Endothelial cell of umbilical vein (primary cell): Measurements from ENCODE around the gene SFMBT2. TPM values are rescaled to one million over a fixed set of nuclear protein-coding genes. Genes with fewer than 3 reads are reported as not detected.

ENCODE experiments used
- BruUV-seq: library from RNA; stranded (reverse); fragments of 400-500 nt; replicated peaks from 2 replicates; lab custom pipeline; 2021; lab: Mats Ljungman, UMichigan
- CTCF ChIA-PET: fragments of 300-600, 350-600 bp; sonication (Branson Sonifier 250); formaldehyde crosslinking; loops from one replicate; lab custom pipeline; 2021; ENCODE audit warnings: antibody characterized with exemption, inconsistent platforms; lab: Charles Lee
- POLR2A ChIA-PET: fragments of 300-600, 350-600 bp; sonication (Branson Sonifier 250); formaldehyde crosslinking; loops from one replicate; lab custom pipeline; 2021; ENCODE audit warnings: antibody characterized with exemption, inconsistent platforms; lab: Charles Lee
- DNase-seq: peaks from one replicate; pipeline ENCODE4 v3.0.0-alpha.2; 2011; ENCODE audit warnings: low read depth, low spot score
- FAIRE-seq: peaks from 2 replicates; lab custom pipeline; 2011; peaks lifted over from hg19 to GRCh38; lab: Jason Lieb, UNC
- H2AFZ ChIP-seq: 2 replicates; pipeline ENCODE4 v1.6.0; 2012; ENCODE audit warnings: low read depth, low read length, control low read depth, inconsistent platforms
- H3K27ac ChIP-seq: 2 replicates; pipeline ENCODE4 v1.5.1; 2011; ENCODE audit warnings: low read depth, mild to moderate bottlenecking, control low read depth, low read length, moderate library complexity; ENCODE audit not compliant: insufficient read depth
- H3K27me3 ChIP-seq, 2 experiments: 2 replicates each; pipeline versions ENCODE4 v1.6.0 to v1.6.1; 2011; ENCODE audit warnings: low read length in 2 of 2, mixed read lengths in 1 of 2; ENCODE audit not compliant: control insufficient read depth in 2 of 2, insufficient read depth in 2 of 2
- H3K36me3 ChIP-seq, 2 experiments: 2 replicates in 1 of 2; 3 replicates in 1 of 2; pipeline ENCODE4 v1.5.1; 2011; ENCODE audit warnings: low read length in 2 of 2, mild to moderate bottlenecking in 1 of 2, moderate library complexity in 1 of 2; ENCODE audit not compliant: control insufficient read depth in 2 of 2, insufficient read depth in 2 of 2; ENCODE audit errors: extremely low read depth in 1 of 2
- H3K4me1 ChIP-seq: 3 replicates; pipeline ENCODE4 v1.5.1; 2011; ENCODE audit warnings: mild to moderate bottlenecking, low read length; ENCODE audit not compliant: control insufficient read depth, insufficient read depth; ENCODE audit errors: extremely low read depth
- H3K4me2 ChIP-seq: 2 replicates; pipeline ENCODE4 v1.6.1; 2011; ENCODE audit warnings: low read length, control low read depth, mixed read lengths; ENCODE audit not compliant: insufficient read depth
- H3K4me3 ChIP-seq, 3 experiments: fragments of 200-600 bp in 1 of 3; sonication (generic), shearing (Covaris generic) in 1 of 3; replicated peaks in 1 of 3; 2 replicates each; pipeline ENCODE4 v1.5.1; 2011 to 2016; ENCODE audit warnings: control low read depth in 3 of 3, low read length in 3 of 3, mild to moderate bottlenecking in 2 of 3, inconsistent platforms in 1 of 3, low read depth in 1 of 3, moderate library complexity in 1 of 3; ENCODE audit not compliant: insufficient read depth in 1 of 3
- H3K79me2 ChIP-seq: 2 replicates; pipeline ENCODE4 v1.6.0; 2012; ENCODE audit warnings: low read length, inconsistent platforms; ENCODE audit not compliant: control insufficient read depth, insufficient read depth
- H3K9ac ChIP-seq: replicated peaks from 2 replicates; pipeline ENCODE3; 2011; ENCODE audit warnings: low read length, control low read depth; ENCODE audit not compliant: insufficient read depth; ENCODE audit errors: extremely low read depth
- H3K9me1 ChIP-seq: replicated peaks from 3 replicates; pipeline ENCODE4 v1.6.0; 2011; ENCODE audit warnings: mild to moderate bottlenecking, low read length; ENCODE audit not compliant: control insufficient read depth, insufficient read depth; ENCODE audit errors: extremely low read depth
- H3K9me3 ChIP-seq: replicated peaks from 2 replicates; pipeline ENCODE4 v1.5.1; 2012; ENCODE audit warnings: low read length, inconsistent platforms; ENCODE audit not compliant: control insufficient read depth, insufficient read depth
- H4K20me1 ChIP-seq: replicated peaks from 2 replicates; pipeline ENCODE3; 2011; ENCODE audit warnings: mild to moderate bottlenecking, low read length; ENCODE audit not compliant: control insufficient read depth, insufficient read depth; ENCODE audit errors: extremely low read depth
- EZH2 ChIP-seq: IDR thresholded peaks from 2 replicates; pipeline ENCODE4 v1.6.1; 2012; ENCODE audit warnings: borderline replicate concordance, low read depth, mild to moderate bottlenecking, moderate library complexity, low read length, inconsistent platforms; ENCODE audit not compliant: severe bottlenecking
- FOS ChIP-seq: IDR thresholded peaks from 2 replicates; pipeline ENCODE4 v1.6.1; 2011; ENCODE audit warnings: mild to moderate bottlenecking, low read length, moderate library complexity, borderline replicate concordance; ENCODE audit not compliant: insufficient read depth
- GATA2 ChIP-seq: IDR thresholded peaks from 2 replicates; pipeline ENCODE4 v1.7.0; 2011; ENCODE audit warnings: low read depth, mild to moderate bottlenecking, moderate library complexity, mixed read lengths, low read length; ENCODE audit not compliant: insufficient read length, insufficient read depth
- JUN ChIP-seq: IDR thresholded peaks from 2 replicates; pipeline ENCODE4 v1.6.1; 2011; ENCODE audit warnings: borderline replicate concordance, low read depth; ENCODE audit not compliant: insufficient read length, insufficient read depth
- MYC ChIP-seq: IDR thresholded peaks from one replicate; pipeline ENCODE4 v1.6.1; 2011; ENCODE audit warnings: mild to moderate bottlenecking, low read depth, low read length
- POLR2A ChIP-seq: IDR thresholded peaks from 2 replicates; pipeline ENCODE4 v1.6.1; 2012; ENCODE audit warnings: low read depth, mild to moderate bottlenecking, control low read depth, low read length
- POLR2AphosphoS5 ChIP-seq: IDR thresholded peaks from 2 replicates; pipeline ENCODE4 v1.6.1; 2012; ENCODE audit warnings: low read depth, mild to moderate bottlenecking, control low read depth, low read length, moderate library complexity; ENCODE audit not compliant: insufficient read depth
- dilution Hi-C: fragments of 300-500 bp; cut with MboI; formaldehyde crosslinking; loops from one replicate; pipeline ENCODE4 v1.15.0; 2019; ENCODE audit warnings: low sequenced_read_pairs; ENCODE audit not compliant: extremely low pct_ligation_motif_present
- intact Hi-C: fragments of 100-400 bp; cut with micrococcal nuclease; formaldehyde crosslinking; loops from one replicate; pipeline ENCODE4 v1.10.0; 2022
- polyA plus RNA-seq, 4 experiments: library from polyadenylated mRNA; depleted of rRNA in 3 of 4; stranded (reverse) in 3 of 4; unstranded in 1 of 4; fragments of >200 nt; gene quantifications; 2 replicates each; pipeline versions ENCODE4 v1.2.1 to v1.2.3, GENCODE V29; 2011 to 2012; ENCODE audit warnings: missing spikeins in 1 of 4
- total RNA-seq: library from RNA; stranded (reverse); gene quantifications from 2 replicates; pipeline ENCODE4 v1.2.3, GENCODE V29; 2021
- TF ChIP-seq, protein P1 (sequence below): IDR thresholded peaks from 2 replicates; pipeline ENCODE4 v1.6.1; 2011; ENCODE audit not compliant: insufficient read depth, insufficient read length
- TF ChIP-seq, protein P2 (sequence below), 2 donors: IDR thresholded peaks; 1 replicate in 1 of 2; 2 replicates in 1 of 2; pipeline ENCODE4 v1.5.1; 2011; ENCODE audit warnings: low read length in 2 of 2, mild to moderate bottlenecking in 2 of 2, moderate library complexity in 2 of 2, control low read depth in 1 of 2, inconsistent platforms in 1 of 2, low read depth in 1 of 2; ENCODE audit not compliant: insufficient read depth in 1 of 2; ENCODE audit errors: extremely low read depth in 1 of 2

SFMBT2 gene
- total and polyA plus RNA-seq, 2 donors (not counting 3 experiments of a cell fraction or from before 2014, with no cell fraction given), result 0.14 to 0.64 TPM

DNA sequence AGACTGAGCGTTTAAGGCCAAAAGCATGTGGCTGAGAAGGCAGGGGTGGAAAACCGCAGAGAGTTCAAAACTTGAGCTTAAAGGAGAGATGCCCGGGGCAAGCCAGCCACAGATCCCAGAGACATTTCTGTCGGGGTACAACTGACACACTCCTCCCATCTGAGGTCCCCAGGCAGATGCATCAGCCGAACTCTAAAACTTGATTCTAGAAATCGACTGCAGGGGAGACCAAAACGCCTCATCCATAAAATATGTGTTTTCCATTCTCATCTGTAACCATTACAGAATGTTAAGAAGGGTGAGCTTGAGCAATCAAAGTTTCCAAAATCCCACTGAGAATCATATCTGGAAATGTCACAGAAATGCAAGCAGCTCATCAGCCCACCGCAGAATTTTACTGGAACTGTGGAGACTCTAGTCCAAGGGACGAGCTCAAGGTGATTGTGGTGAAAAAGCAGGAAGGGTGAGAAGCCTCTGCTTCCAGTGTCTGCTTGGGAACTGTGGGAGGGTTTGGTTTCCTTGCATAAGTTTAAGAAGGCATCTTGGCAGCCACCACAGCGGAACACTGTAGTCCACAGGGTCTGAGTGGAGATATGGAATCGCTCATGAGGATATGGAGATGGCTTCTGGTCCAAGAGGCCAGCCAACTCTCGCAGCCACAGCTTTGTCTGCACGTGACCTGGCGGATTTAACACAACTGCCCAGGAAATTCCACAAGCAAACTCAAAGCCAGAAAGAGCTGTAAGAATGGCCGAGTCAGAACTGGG is 249.2 kb downstream of the SFMBT2 start:
- Histone ChIP-seq H3K4me3 (no peak overlapping the region), H2AFZ (no peak overlapping the region), H3K27ac (no peak overlapping the region), H4K20me1 (no peaks in the 10 kb centered on the region), H3K79me2 (no peaks in the 10 kb centered on the region), H3K9me1 (no peaks in the 10 kb centered on the region), H3K9ac (no peak overlapping the region), H3K4me1 (no peaks in the 10 kb centered on the region), H3K36me3 (no peaks in the 10 kb centered on the region), H3K27me3 (no peaks in the 10 kb centered on the region), H3K4me2 (no peak overlapping the region), H3K9me3 (no peaks in the 10 kb centered on the region)
- ChIA-PET CTCF (no interaction called here), POLR2A (no interaction called here)
- FAIRE-seq (no peak), DNase-seq (no peak)
- intact Hi-C loops (no loop called here), dilution Hi-C loops (no loop called here)
- no TSS peak for BruUV-seq
- TF ChIP-seq, protein P1, sequence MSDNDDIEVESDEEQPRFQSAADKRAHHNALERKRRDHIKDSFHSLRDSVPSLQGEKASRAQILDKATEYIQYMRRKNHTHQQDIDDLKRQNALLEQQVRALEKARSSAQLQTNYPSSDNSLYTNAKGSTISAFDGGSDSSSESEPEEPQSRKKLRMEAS, result no peak
- TF ChIP-seq GATA2 (no peak), FOS (no peak), MYC (no peak), POLR2A (no peak), EZH2 (no peak), POLR2AphosphoS5 (no peak), JUN (no peak)
- TF ChIP-seq, protein P2, sequence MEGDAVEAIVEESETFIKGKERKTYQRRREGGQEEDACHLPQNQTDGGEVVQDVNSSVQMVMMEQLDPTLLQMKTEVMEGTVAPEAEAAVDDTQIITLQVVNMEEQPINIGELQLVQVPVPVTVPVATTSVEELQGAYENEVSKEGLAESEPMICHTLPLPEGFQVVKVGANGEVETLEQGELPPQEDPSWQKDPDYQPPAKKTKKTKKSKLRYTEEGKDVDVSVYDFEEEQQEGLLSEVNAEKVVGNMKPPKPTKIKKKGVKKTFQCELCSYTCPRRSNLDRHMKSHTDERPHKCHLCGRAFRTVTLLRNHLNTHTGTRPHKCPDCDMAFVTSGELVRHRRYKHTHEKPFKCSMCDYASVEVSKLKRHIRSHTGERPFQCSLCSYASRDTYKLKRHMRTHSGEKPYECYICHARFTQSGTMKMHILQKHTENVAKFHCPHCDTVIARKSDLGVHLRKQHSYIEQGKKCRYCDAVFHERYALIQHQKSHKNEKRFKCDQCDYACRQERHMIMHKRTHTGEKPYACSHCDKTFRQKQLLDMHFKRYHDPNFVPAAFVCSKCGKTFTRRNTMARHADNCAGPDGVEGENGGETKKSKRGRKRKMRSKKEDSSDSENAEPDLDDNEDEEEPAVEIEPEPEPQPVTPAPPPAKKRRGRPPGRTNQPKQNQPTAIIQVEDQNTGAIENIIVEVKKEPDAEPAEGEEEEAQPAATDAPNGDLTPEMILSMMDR (IDR thresholded peaks at IDR 0.05; ENCODE audit: extremely low read depth in 1 of 2, insufficient read depth in 1 of 2, low read depth in 1 of 2, low read length in 2 of 2), result no peak
